WTC11 (cell line): ENCODE results near the gene HOXA5. TPM values are rescaled to one million over a fixed set of nuclear protein-coding genes. Genes with fewer than 3 reads are reported as not detected.

Experiments
- ATAC-seq: fragments of 200-7000 bp; cut with Tn5 transposase; 2 replicates; pipeline ENCODE4 v1.10.0; 2021; ENCODE audit warnings: mild to moderate bottlenecking, moderate library complexity
- CTCF ChIA-PET: fragments of 300-600 bp; sonication (Branson Sonifier 250); formaldehyde crosslinking; loops from one replicate; lab custom pipeline; 2021; ENCODE audit warnings: antibody characterized with exemption; lab: Charles Lee
- POLR2A ChIA-PET: fragments of 350-600 bp; sonication (Branson Sonifier 250); formaldehyde crosslinking; loops from one replicate; lab custom pipeline; 2021; ENCODE audit warnings: antibody characterized with exemption; lab: Charles Lee
- DNase-seq: peaks from one replicate; pipeline ENCODE4 v3.0.0; 2021; ENCODE audit warnings: low spot score
- H3K27ac Mint-ChIP-seq: 2 replicates; pipeline ENCODE4 v1.8.0; 2021; ENCODE audit warnings: mixed read lengths
- H3K27me3 Mint-ChIP-seq: 2 replicates; pipeline ENCODE4 v1.8.0; 2021; ENCODE audit warnings: low read depth, mild to moderate bottlenecking, moderate library complexity, mixed read lengths
- H3K36me3 Mint-ChIP-seq: 2 replicates; pipeline ENCODE4 v1.8.0; 2021; ENCODE audit warnings: mixed read lengths
- H3K4me1 Mint-ChIP-seq: 2 replicates; pipeline ENCODE4 v1.8.0; 2022; ENCODE audit warnings: mixed read lengths
- H3K4me3 Mint-ChIP-seq: 2 replicates; pipeline ENCODE4 v1.8.0; 2021; ENCODE audit warnings: mild to moderate bottlenecking, moderate library complexity, mixed read lengths
- H3K9me3 Mint-ChIP-seq: 2 replicates; pipeline ENCODE4 v1.8.0; 2021; ENCODE audit warnings: mixed read lengths
- CBFB ChIP-seq: sonication (generic); formaldehyde crosslinking; IDR thresholded peaks from 2 replicates; pipeline ENCODE4 v1.8.1; 2022; ENCODE audit warnings: mild to moderate bottlenecking, low read depth, missing genetic modification reagents
- ESRRA ChIP-seq: sonication (generic); formaldehyde crosslinking; IDR thresholded peaks from 2 replicates; pipeline ENCODE4 v1.8.1; 2022; ENCODE audit warnings: mild to moderate bottlenecking, missing genetic modification reagents, borderline replicate concordance
- GTF2I ChIP-seq: fragments of 250-450 bp; sonication (Bioruptor Pico); conservative IDR thresholded peaks from 2 replicates; pipeline ENCODE4 v1.4.0; 2021; ENCODE audit warnings: mild to moderate bottlenecking
- HMGA2 ChIP-seq: fragments of 250-450 bp; sonication (Bioruptor Pico); IDR thresholded peaks from 2 replicates; pipeline ENCODE4 v1.4.0; 2021; ENCODE audit warnings: mild to moderate bottlenecking, moderate library complexity
- NR3C1 ChIP-seq: sonication (generic); formaldehyde crosslinking; conservative IDR thresholded peaks from 2 replicates; pipeline ENCODE4 v1.8.1; 2023; ENCODE audit warnings: low read depth, mild to moderate bottlenecking, missing genetic modification reagents
- PRRX2 ChIP-seq: fragments of 250-450 bp; sonication (Bioruptor Pico); IDR thresholded peaks from 2 replicates; pipeline ENCODE4 v1.8.0; 2021; ENCODE audit warnings: mild to moderate bottlenecking
- SMAD3 ChIP-seq: sonication (generic); formaldehyde crosslinking; IDR thresholded peaks from 2 replicates; pipeline ENCODE4 v1.8.0; 2022; ENCODE audit warnings: missing genetic modification reagents, mild to moderate bottlenecking, borderline replicate concordance
- SP1 ChIP-seq: sonication (generic); formaldehyde crosslinking; conservative IDR thresholded peaks from 2 replicates; pipeline ENCODE4 v1.8.1; 2022; ENCODE audit warnings: missing genetic modification reagents
- TP53 ChIP-seq: sonication (generic); formaldehyde crosslinking; IDR thresholded peaks from 2 replicates; pipeline ENCODE4 v1.8.1; 2023; ENCODE audit warnings: mild to moderate bottlenecking, missing genetic modification reagents
- total RNA-seq: library from RNA; stranded (reverse); gene quantifications from 3 replicates; pipeline ENCODE4 v1.2.3, GENCODE V29; 2021
- TF ChIP-seq, protein P1 (sequence below): sonication (generic); formaldehyde crosslinking; IDR thresholded peaks from 2 replicates; pipeline ENCODE4 v1.8.0; 2022; ENCODE audit warnings: mild to moderate bottlenecking, missing genetic modification reagents
- TF ChIP-seq, protein P2 (sequence below): sonication (generic); formaldehyde crosslinking; IDR thresholded peaks from 2 replicates; pipeline ENCODE4 v1.8.1; 2023; ENCODE audit warnings: mild to moderate bottlenecking, missing genetic modification reagents, borderline replicate concordance
- TF ChIP-seq, protein P3 (sequence below): sonication (generic); formaldehyde crosslinking; IDR thresholded peaks from 2 replicates; pipeline ENCODE4 v1.8.0; 2023; ENCODE audit warnings: missing genetic modification reagents
- TF ChIP-seq, protein P4 (sequence below): sonication (generic); formaldehyde crosslinking; IDR thresholded peaks from 2 replicates; pipeline ENCODE4 v1.8.1; 2022; ENCODE audit warnings: low read depth, missing genetic modification reagents, borderline replicate concordance
- TF ChIP-seq, protein P5 (sequence below): fragments of 250-450 bp; sonication (Bioruptor Pico); IDR thresholded peaks from 2 replicates; pipeline ENCODE4 v1.9.0; 2021; ENCODE audit warnings: moderate library complexity, mild to moderate bottlenecking, inconsistent platforms, borderline replicate concordance
- TF ChIP-seq, protein P6 (sequence below): fragments of 250-450 bp; sonication (Bioruptor Pico); IDR thresholded peaks from 2 replicates; pipeline ENCODE4 v1.9.0; 2021; ENCODE audit warnings: mild to moderate bottlenecking
- TF ChIP-seq, protein P7 (sequence below): sonication (generic); formaldehyde crosslinking; IDR thresholded peaks from 2 replicates; pipeline ENCODE4 v1.8.0; 2022; ENCODE audit warnings: mild to moderate bottlenecking, missing genetic modification reagents
- TF ChIP-seq, protein P8 (sequence below): fragments of 200-600 bp; IDR thresholded peaks from 2 replicates; pipeline ENCODE4 v1.8.0; 2022; ENCODE audit warnings: antibody characterized with exemption

Gene HOXA5
- total RNA-seq, 1 experiment from 2014 or later: not detected

DNA sequence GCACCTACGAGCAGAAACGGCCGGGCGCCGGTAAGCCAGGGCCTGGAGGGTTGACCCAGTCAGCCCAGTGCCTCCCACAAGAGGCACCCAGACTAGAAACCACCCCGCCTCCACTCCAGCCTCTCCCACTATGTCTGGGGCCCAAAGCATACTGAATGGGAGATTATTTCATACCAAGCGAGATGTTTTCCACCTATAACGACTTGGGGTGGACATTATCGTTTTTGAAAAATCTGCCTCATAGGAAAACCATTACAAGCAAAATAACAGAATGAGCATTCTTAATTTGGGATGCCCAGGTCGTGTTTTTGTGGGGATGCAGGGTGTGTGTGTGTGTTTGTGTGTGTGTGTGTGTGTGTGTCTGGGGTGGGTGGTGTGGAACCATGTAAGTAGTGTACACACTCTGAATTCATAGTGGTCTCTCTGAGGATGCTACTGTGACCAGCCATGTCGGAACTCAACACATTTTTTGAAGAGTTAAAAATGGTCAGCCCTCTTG lies 2.5 kb upstream of the HOXA5 start (continued):
- TF ChIP-seq HMGA2 (CRISPR knock-in tag) (no peak), SP1 (no peak), CBFB (CRISPR knock-in tag) (no peak)
- TF ChIP-seq, all 79 proteins: peak for 0

DNA sequence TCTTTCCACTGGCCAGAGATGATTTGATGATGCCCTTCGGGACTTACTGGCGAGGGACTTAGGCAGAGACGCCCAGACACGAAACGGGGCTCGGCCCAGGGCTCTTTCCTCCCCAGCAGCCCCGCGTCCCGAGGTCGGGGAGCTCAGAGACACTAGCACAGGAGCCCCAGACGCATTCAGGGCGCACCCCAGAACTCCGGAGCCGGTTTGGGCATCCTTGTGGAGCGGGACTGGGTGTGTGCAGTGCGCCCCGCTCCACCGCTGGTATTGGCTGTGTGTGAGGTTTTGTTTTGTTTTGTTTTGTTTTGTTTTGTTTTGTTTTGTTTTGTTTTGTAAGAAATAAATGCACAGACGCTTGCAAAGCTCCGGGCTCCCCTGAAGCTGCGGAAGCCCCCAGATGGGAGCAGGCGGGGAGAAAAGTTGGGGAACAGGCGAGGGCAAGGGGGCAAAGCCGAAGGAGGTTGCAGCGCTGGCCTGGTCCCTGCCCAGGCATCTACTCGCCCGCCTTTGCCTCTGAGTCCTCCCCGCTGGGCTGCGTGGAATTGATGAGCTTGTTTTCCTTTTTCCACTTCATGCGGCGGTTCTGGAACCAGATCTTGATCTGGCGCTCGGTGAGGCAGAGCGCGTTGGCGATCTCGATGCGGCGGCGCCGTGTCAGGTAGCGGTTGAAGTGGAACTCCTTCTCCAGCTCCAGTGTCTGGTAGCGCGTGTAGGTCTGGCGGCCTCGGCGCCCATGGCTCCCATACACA lies 1.9 kb upstream of the HOXA5 start:
- H3K4me1 Mint-ChIP-seq: peaks cover 24% of the 10 kb centered on the region
- no peak for ATAC-seq
- peaks cover 100% of the 10 kb centered on the region for H3K27me3 Mint-ChIP-seq
- 0 out of 2 replicates have a peak overlapping the region, but pooled peaks have one; percentile 20 for H3K4me3 Mint-ChIP-seq
- DNase-seq: peak; percentile 20
- H3K9me3 Mint-ChIP-seq: no peaks in the 10 kb centered on the region
- ChIA-PET CTCF (interaction anchor here (1.2 to 2.5 kb wide), 7 partner anchors 14 to 768 kb away, joined by 3 to 7 read pairs (median 5); no protein-coding TSS in a partner anchor), POLR2A (no interaction called here)
- no peaks in the 10 kb centered on the region for H3K36me3 Mint-ChIP-seq
- no peak overlapping the region for H3K27ac Mint-ChIP-seq
- TF ChIP-seq, protein P1, sequence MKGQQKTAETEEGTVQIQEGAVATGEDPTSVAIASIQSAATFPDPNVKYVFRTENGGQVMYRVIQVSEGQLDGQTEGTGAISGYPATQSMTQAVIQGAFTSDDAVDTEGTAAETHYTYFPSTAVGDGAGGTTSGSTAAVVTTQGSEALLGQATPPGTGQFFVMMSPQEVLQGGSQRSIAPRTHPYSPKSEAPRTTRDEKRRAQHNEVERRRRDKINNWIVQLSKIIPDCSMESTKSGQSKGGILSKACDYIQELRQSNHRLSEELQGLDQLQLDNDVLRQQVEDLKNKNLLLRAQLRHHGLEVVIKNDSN: no peak
- TF ChIP-seq GTF2I (CRISPR knock-in tag): no peak
- TF ChIP-seq, protein P2, sequence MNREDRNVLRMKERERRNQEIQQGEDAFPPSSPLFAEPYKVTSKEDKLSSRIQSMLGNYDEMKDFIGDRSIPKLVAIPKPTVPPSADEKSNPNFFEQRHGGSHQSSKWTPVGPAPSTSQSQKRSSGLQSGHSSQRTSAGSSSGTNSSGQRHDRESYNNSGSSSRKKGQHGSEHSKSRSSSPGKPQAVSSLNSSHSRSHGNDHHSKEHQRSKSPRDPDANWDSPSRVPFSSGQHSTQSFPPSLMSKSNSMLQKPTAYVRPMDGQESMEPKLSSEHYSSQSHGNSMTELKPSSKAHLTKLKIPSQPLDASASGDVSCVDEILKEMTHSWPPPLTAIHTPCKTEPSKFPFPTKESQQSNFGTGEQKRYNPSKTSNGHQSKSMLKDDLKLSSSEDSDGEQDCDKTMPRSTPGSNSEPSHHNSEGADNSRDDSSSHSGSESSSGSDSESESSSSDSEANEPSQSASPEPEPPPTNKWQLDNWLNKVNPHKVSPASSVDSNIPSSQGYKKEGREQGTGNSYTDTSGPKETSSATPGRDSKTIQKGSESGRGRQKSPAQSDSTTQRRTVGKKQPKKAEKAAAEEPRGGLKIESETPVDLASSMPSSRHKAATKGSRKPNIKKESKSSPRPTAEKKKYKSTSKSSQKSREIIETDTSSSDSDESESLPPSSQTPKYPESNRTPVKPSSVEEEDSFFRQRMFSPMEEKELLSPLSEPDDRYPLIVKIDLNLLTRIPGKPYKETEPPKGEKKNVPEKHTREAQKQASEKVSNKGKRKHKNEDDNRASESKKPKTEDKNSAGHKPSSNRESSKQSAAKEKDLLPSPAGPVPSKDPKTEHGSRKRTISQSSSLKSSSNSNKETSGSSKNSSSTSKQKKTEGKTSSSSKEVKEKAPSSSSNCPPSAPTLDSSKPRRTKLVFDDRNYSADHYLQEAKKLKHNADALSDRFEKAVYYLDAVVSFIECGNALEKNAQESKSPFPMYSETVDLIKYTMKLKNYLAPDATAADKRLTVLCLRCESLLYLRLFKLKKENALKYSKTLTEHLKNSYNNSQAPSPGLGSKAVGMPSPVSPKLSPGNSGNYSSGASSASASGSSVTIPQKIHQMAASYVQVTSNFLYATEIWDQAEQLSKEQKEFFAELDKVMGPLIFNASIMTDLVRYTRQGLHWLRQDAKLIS (CRISPR knock-in tag): no peak
- TF ChIP-seq ESRRA: no peak
- no peak for TF ChIP-seq PRRX2 (CRISPR knock-in tag)
- no peak for TF ChIP-seq NR3C1
- TF ChIP-seq TP53 (CRISPR knock-in tag): no peak
- TF ChIP-seq CBFB (CRISPR knock-in tag): no peak
- TF ChIP-seq, protein P3, sequence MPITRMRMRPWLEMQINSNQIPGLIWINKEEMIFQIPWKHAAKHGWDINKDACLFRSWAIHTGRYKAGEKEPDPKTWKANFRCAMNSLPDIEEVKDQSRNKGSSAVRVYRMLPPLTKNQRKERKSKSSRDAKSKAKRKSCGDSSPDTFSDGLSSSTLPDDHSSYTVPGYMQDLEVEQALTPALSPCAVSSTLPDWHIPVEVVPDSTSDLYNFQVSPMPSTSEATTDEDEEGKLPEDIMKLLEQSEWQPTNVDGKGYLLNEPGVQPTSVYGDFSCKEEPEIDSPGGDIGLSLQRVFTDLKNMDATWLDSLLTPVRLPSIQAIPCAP (CRISPR knock-in tag): no peak
- TF ChIP-seq, protein P4, sequence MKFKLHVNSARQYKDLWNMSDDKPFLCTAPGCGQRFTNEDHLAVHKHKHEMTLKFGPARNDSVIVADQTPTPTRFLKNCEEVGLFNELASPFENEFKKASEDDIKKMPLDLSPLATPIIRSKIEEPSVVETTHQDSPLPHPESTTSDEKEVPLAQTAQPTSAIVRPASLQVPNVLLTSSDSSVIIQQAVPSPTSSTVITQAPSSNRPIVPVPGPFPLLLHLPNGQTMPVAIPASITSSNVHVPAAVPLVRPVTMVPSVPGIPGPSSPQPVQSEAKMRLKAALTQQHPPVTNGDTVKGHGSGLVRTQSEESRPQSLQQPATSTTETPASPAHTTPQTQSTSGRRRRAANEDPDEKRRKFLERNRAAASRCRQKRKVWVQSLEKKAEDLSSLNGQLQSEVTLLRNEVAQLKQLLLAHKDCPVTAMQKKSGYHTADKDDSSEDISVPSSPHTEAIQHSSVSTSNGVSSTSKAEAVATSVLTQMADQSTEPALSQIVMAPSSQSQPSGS (CRISPR knock-in tag): no peak
- TF ChIP-seq SMAD3 (CRISPR knock-in tag): no peak
- TF ChIP-seq, protein P5, sequence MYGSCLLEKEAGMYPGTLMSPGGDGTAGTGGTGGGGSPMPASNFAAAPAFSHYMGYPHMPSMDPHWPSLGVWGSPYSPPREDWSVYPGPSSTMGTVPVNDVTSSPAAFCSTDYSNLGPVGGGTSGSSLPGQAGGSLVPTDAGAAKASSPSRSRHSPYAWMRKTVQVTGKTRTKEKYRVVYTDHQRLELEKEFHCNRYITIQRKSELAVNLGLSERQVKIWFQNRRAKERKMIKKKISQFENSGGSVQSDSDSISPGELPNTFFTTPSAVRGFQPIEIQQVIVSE (CRISPR knock-in tag): no peak
- TF ChIP-seq, protein P6, sequence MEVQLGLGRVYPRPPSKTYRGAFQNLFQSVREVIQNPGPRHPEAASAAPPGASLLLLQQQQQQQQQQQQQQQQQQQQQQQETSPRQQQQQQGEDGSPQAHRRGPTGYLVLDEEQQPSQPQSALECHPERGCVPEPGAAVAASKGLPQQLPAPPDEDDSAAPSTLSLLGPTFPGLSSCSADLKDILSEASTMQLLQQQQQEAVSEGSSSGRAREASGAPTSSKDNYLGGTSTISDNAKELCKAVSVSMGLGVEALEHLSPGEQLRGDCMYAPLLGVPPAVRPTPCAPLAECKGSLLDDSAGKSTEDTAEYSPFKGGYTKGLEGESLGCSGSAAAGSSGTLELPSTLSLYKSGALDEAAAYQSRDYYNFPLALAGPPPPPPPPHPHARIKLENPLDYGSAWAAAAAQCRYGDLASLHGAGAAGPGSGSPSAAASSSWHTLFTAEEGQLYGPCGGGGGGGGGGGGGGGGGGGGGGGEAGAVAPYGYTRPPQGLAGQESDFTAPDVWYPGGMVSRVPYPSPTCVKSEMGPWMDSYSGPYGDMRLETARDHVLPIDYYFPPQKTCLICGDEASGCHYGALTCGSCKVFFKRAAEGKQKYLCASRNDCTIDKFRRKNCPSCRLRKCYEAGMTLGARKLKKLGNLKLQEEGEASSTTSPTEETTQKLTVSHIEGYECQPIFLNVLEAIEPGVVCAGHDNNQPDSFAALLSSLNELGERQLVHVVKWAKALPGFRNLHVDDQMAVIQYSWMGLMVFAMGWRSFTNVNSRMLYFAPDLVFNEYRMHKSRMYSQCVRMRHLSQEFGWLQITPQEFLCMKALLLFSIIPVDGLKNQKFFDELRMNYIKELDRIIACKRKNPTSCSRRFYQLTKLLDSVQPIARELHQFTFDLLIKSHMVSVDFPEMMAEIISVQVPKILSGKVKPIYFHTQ: no peak
- TF ChIP-seq, protein P7, sequence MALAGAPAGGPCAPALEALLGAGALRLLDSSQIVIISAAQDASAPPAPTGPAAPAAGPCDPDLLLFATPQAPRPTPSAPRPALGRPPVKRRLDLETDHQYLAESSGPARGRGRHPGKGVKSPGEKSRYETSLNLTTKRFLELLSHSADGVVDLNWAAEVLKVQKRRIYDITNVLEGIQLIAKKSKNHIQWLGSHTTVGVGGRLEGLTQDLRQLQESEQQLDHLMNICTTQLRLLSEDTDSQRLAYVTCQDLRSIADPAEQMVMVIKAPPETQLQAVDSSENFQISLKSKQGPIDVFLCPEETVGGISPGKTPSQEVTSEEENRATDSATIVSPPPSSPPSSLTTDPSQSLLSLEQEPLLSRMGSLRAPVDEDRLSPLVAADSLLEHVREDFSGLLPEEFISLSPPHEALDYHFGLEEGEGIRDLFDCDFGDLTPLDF: no peak
- TF ChIP-seq, protein P8, sequence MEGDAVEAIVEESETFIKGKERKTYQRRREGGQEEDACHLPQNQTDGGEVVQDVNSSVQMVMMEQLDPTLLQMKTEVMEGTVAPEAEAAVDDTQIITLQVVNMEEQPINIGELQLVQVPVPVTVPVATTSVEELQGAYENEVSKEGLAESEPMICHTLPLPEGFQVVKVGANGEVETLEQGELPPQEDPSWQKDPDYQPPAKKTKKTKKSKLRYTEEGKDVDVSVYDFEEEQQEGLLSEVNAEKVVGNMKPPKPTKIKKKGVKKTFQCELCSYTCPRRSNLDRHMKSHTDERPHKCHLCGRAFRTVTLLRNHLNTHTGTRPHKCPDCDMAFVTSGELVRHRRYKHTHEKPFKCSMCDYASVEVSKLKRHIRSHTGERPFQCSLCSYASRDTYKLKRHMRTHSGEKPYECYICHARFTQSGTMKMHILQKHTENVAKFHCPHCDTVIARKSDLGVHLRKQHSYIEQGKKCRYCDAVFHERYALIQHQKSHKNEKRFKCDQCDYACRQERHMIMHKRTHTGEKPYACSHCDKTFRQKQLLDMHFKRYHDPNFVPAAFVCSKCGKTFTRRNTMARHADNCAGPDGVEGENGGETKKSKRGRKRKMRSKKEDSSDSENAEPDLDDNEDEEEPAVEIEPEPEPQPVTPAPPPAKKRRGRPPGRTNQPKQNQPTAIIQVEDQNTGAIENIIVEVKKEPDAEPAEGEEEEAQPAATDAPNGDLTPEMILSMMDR: no peak
